OCI-LY1 (cell line): ENCODE measurements around the gene CC2D1A.

Source experiments
- H2AFZ ChIP-seq: fragments of 200-600 bp; sonication (generic), shearing (Covaris generic); 2 replicates; pipeline ENCODE4 v1.6.0; 2014; ENCODE audit warnings: antibody characterized with exemption, mild to moderate bottlenecking, low read length
- H3F3A ChIP-seq: fragments of 200-600 bp; sonication (generic), shearing (Covaris generic); 2 replicates; pipeline ENCODE4 v1.6.0; 2014; ENCODE audit warnings: mild to moderate bottlenecking, antibody characterized with exemption, low read length, moderate library complexity; ENCODE audit not compliant: insufficient read depth
- H3K27ac ChIP-seq: fragments of 200-600 bp; sonication (generic); 2 replicates; pipeline ENCODE4 v1.5.1; 2014; ENCODE audit warnings: low read length, mixed run types, mild to moderate bottlenecking, low read depth; ENCODE audit not compliant: poor library complexity, severe bottlenecking
- H3K27me3 ChIP-seq: fragments of 200-600 bp; sonication (generic); 2 replicates; pipeline ENCODE4 v1.6.0; 2014; ENCODE audit warnings: antibody characterized with exemption, mild to moderate bottlenecking, low read length, moderate library complexity; ENCODE audit not compliant: insufficient read depth
- H3K36me3 ChIP-seq: fragments of 200-600 bp; sonication (generic); 2 replicates; pipeline ENCODE4 v1.6.1; 2014; ENCODE audit warnings: mild to moderate bottlenecking, antibody characterized with exemption, low read length, moderate library complexity, mixed read lengths; ENCODE audit not compliant: insufficient read depth
- H3K4me1 ChIP-seq: fragments of 200-600 bp; sonication (generic); 2 replicates; pipeline ENCODE4 v1.5.1; 2014; ENCODE audit warnings: mild to moderate bottlenecking, low read length, moderate library complexity; ENCODE audit not compliant: insufficient read depth, severe bottlenecking
- H3K4me2 ChIP-seq: fragments of 200-600 bp; sonication (generic), shearing (Covaris generic); 2 replicates; pipeline ENCODE4 v1.6.1; 2014; ENCODE audit warnings: low read length
- H3K4me3 ChIP-seq: fragments of 200-600 bp; sonication (generic); 2 replicates; pipeline ENCODE4 v1.5.1; 2014; ENCODE audit warnings: low read length, low read depth, mild to moderate bottlenecking, mixed read lengths; ENCODE audit not compliant: poor library complexity, severe bottlenecking
- H3K79me2 ChIP-seq: fragments of 200-600 bp; shearing (Covaris generic); 2 replicates; pipeline ENCODE4 v1.6.1; 2016; ENCODE audit warnings: mixed run types, low read length, mixed read lengths; ENCODE audit not compliant: insufficient read depth
- H3K9ac ChIP-seq: fragments of 200-600 bp; sonication (generic), shearing (Covaris generic); 2 replicates; pipeline ENCODE4 v1.6.1; 2014; ENCODE audit warnings: mild to moderate bottlenecking, low read length, mixed read lengths
- H3K9me2 ChIP-seq: fragments of 200-600 bp; sonication (generic), shearing (Covaris generic); 2 replicates; pipeline ENCODE4 v1.6.1; 2014; ENCODE audit warnings: low read depth, mild to moderate bottlenecking, low read length, mixed read lengths
- H3K9me3 ChIP-seq: fragments of 200-600 bp; shearing (Covaris generic); 2 replicates; pipeline ENCODE4 v1.6.1; 2014; ENCODE audit warnings: low read length, mixed read lengths
- H4K20me1 ChIP-seq: fragments of 200-600 bp; sonication (generic), shearing (Covaris generic); 2 replicates; pipeline ENCODE4 v1.6.0; 2016; ENCODE audit warnings: mild to moderate bottlenecking, low read length; ENCODE audit not compliant: insufficient read depth
- CTCF ChIP-seq: fragments of 200-600 bp; sonication (generic), shearing (Covaris generic); IDR thresholded peaks from 2 replicates; pipeline ENCODE4 v1.5.1; 2017; ENCODE audit warnings: mild to moderate bottlenecking, antibody characterized with exemption, low read length, moderate library complexity, mixed read lengths
- EZH2 ChIP-seq: fragments of 200-600 bp; sonication (generic), shearing (Covaris generic); IDR thresholded peaks from 2 replicates; pipeline ENCODE4 v1.8.0; 2017; ENCODE audit warnings: borderline replicate concordance, mixed run types, mild to moderate bottlenecking, antibody characterized with exemption, low read length, moderate library complexity, mixed read lengths

Gene CC2D1A

DNA sequence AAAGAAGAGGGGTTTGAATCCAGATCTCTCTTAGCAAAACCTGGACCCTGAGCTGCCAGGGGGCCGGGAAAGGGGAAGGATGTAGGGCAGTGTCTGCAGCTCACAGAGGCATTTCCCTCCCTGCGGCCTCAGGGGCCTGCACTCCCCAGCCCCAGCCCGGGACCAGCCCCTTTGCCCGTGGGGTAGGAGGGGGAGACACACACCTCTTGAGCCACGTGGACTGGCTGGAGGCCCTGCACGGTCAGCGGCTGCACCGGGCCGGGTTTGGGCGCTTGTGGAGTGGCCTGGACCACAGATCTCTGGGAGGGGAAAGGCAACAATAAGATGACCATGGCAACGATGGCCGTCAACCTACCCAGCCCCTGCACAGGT, 73.2 kb downstream of the CC2D1A start:
- no peaks in the 10 kb centered on the region; the same call in 1 of the 2 replicates for H3F3A ChIP-seq
- H3K4me2 ChIP-seq: peak overlapping the region; percentile 51
- H3K9me2 ChIP-seq: no peaks in the 10 kb centered on the region
- no peaks in the 10 kb centered on the region for H3K9me3 ChIP-seq
- peaks cover 3% of the 10 kb centered on the region; the same call in 1 of the 2 replicates for H3K36me3 ChIP-seq
- H2AFZ ChIP-seq: no peak overlapping the region
- no peaks in the 10 kb centered on the region for H4K20me1 ChIP-seq
- TF ChIP-seq CTCF: no peak
- TF ChIP-seq EZH2: no peak
- peaks cover 23% of the 10 kb centered on the region; the same call in 1 of the 2 replicates for H3K27me3 ChIP-seq
- H3K4me3 ChIP-seq: peak overlapping the region; percentile 40
- H3K4me1 ChIP-seq: peaks cover 20% of the 10 kb centered on the region
- H3K27ac ChIP-seq: no peak overlapping the region
- H3K79me2 ChIP-seq: no peaks in the 10 kb centered on the region
- peak overlapping the region; percentile 18; the same call in 1 of the 2 replicates for H3K9ac ChIP-seq

- Histone ChIP-seq H3K4me3 (no peak overlapping the region), H3K4me2 (peak overlapping the region; percentile 51; the same call in 1 of the 2 replicates), H3K27me3 (peaks cover 23% of the 10 kb centered on the region; the same call in 1 of the 2 replicates), H3K79me2 (no peaks in the 10 kb centered on the region), H3K4me1 (peaks cover 19% of the 10 kb centered on the region), H3K9ac (no peak overlapping the region), H3F3A (no peaks in the 10 kb centered on the region; the same call in 1 of the 2 replicates), H3K9me3 (no peaks in the 10 kb centered on the region), H3K27ac (no peak overlapping the region), H3K9me2 (no peaks in the 10 kb centered on the region), H2AFZ (no peak overlapping the region), H4K20me1 (no peaks in the 10 kb centered on the region), H3K36me3 (peaks cover 3% of the 10 kb centered on the region; the same call in 1 of the 2 replicates)
- TF ChIP-seq CTCF (no peak), EZH2 (no peak)
These were observed 73.7 kb downstream of the CC2D1A start for GRCh38 chr19:13979686-13980085.

GRCh38 chr19:13980340-13980739, 74.3 kb downstream of the CC2D1A start:
- no peaks in the 10 kb centered on the region for H4K20me1 ChIP-seq
- H3K79me2 ChIP-seq: no peaks in the 10 kb centered on the region
- peaks cover 3% of the 10 kb centered on the region; the same call in 1 of the 2 replicates for H3K36me3 ChIP-seq
- H3K9ac ChIP-seq: no peak overlapping the region
- peaks cover 23% of the 10 kb centered on the region; the same call in 1 of the 2 replicates for H3K27me3 ChIP-seq
- no peaks in the 10 kb centered on the region for H3K9me3 ChIP-seq
- no peak overlapping the region for H3K4me2 ChIP-seq
- no peaks in the 10 kb centered on the region; the same call in 1 of the 2 replicates for H3F3A ChIP-seq
- H3K27ac ChIP-seq: no peak overlapping the region
- no peak overlapping the region for H3K4me3 ChIP-seq
- no peaks in the 10 kb centered on the region for H3K9me2 ChIP-seq
- no peak overlapping the region for H2AFZ ChIP-seq
- peaks cover 24% of the 10 kb centered on the region for H3K4me1 ChIP-seq
- TF ChIP-seq EZH2: no peak
- TF ChIP-seq CTCF: no peak
